ENCODE results near the gene GABARAP.
A peak's percentile ranks its signal among the peaks of the same experiment; 100 is the strongest.

The GABARAP gene

DNA sequence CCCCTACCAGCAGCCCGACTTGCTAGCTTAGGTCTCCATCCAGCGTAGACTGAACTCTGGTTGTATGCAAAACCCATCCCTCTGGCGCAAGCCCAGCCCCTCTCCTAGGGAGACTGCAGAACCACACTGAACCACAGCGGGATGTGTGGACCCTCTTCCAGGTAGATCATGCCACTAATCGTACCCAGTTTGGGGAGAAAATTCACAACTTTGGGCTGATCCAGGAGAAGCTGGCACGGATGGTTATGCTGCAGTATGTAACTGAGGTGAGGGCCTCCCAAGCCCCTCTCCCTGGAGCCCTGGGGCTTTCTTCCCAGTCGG lies 19.3 kb downstream of the GABARAP start:
- H3F3A ChIP-seq (ENCODE audit: insufficient read depth, low read length): no peaks in the 10 kb centered on the region; the same call in 1 of the 2 replicates
- no peaks in the 10 kb centered on the region for H3K79me2 ChIP-seq (ENCODE audit: insufficient read depth, low read length)
- peaks cover 65% of the 10 kb centered on the region for H3K36me3 ChIP-seq (ENCODE audit: insufficient read depth, low read length)
- H3K27me3 ChIP-seq (ENCODE audit: insufficient read depth, low read length): no peaks in the 10 kb centered on the region
- TF ChIP-seq EZH2 (IDR thresholded peaks at IDR 0.05; ENCODE audit: borderline replicate concordance, low read length): no peak
- TF ChIP-seq, protein P1, sequence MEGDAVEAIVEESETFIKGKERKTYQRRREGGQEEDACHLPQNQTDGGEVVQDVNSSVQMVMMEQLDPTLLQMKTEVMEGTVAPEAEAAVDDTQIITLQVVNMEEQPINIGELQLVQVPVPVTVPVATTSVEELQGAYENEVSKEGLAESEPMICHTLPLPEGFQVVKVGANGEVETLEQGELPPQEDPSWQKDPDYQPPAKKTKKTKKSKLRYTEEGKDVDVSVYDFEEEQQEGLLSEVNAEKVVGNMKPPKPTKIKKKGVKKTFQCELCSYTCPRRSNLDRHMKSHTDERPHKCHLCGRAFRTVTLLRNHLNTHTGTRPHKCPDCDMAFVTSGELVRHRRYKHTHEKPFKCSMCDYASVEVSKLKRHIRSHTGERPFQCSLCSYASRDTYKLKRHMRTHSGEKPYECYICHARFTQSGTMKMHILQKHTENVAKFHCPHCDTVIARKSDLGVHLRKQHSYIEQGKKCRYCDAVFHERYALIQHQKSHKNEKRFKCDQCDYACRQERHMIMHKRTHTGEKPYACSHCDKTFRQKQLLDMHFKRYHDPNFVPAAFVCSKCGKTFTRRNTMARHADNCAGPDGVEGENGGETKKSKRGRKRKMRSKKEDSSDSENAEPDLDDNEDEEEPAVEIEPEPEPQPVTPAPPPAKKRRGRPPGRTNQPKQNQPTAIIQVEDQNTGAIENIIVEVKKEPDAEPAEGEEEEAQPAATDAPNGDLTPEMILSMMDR (IDR thresholded peaks at IDR 0.05; ENCODE audit: low read length): no peak
- no peak overlapping the region for H3K4me3 ChIP-seq (ENCODE audit: low read depth, low read length, poor library complexity, severe bottlenecking)
- H3K9me2 ChIP-seq (ENCODE audit: low read depth, low read length): no peaks in the 10 kb centered on the region
- H3K9ac ChIP-seq (ENCODE audit: low read length): no peak overlapping the region
- H3K4me2 ChIP-seq (ENCODE audit: low read length): no peak overlapping the region
- no peaks in the 10 kb centered on the region for H4K20me1 ChIP-seq (ENCODE audit: insufficient read depth, low read length)
- H3K9me3 ChIP-seq (ENCODE audit: low read length): no peaks in the 10 kb centered on the region
- no peak overlapping the region for H2AFZ ChIP-seq (ENCODE audit: low read length)
- no peak overlapping the region for H3K27ac ChIP-seq (ENCODE audit: low read depth, low read length, poor library complexity, severe bottlenecking)
- peaks cover 18% of the 10 kb centered on the region for H3K4me1 ChIP-seq (ENCODE audit: insufficient read depth, low read length, severe bottlenecking)

DNA sequence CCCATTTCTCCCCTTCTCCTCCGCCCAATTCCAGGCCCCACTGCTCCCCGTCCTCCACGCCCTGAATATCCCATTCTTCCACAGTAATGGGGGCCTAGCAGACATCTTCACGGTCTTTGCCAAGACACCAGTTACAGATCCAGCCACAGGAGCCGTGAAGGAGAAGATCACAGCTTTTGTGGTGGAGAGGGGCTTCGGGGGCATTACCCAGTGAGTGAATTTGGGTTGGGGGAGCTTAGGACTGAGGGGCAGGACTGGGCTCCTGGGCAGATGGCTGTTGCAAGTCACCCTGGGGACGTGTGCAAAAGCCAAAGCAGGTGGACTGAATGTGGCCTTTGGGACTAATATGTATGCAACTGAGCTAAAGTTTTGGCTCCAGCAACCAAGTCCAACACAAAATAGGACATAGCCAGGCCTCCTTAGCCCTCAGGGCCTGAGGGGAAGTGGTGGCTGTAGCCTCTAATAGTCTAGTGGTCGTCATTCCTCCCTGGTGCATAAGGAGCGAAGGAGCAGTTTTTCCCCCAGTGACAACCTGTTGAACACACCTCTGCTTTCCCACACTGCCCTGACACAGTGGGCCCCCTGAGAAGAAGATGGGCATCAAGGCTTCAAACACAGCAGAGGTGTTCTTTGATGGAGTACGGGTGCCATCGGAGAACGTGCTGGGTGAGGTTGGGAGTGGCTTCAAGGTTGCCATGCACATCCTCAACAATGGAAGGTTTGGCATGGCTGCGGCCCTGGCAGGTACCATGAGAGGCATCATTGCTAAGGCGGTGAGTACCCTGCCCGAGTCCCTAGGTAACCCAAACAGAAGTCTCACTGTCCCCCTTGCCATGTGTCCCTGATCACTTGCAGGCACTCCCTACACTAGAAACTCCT lies 19.9 kb downstream of the GABARAP start:
- Histone ChIP-seq H3K36me3 (ENCODE audit: insufficient read depth, low read length) (peaks cover 59% of the 10 kb centered on the region), H3K27ac (ENCODE audit: low read depth, low read length, poor library complexity, severe bottlenecking) (peak overlapping the region; percentile 44), H3K4me3 (ENCODE audit: low read depth, low read length, poor library complexity, severe bottlenecking) (no peak overlapping the region), H3K9me2 (ENCODE audit: low read depth, low read length) (no peaks in the 10 kb centered on the region), H3K9ac (ENCODE audit: low read length) (no peak overlapping the region), H3K4me2 (ENCODE audit: low read length) (no peak overlapping the region), H3K9me3 (ENCODE audit: low read length) (no peaks in the 10 kb centered on the region), H3K27me3 (ENCODE audit: insufficient read depth, low read length) (no peaks in the 10 kb centered on the region), H3F3A (ENCODE audit: insufficient read depth, low read length) (no peaks in the 10 kb centered on the region; the same call in 1 of the 2 replicates), H3K4me1 (ENCODE audit: insufficient read depth, low read length, severe bottlenecking) (peaks cover 21% of the 10 kb centered on the region), H2AFZ (ENCODE audit: low read length) (no peak overlapping the region), H4K20me1 (ENCODE audit: insufficient read depth, low read length) (no peaks in the 10 kb centered on the region), H3K79me2 (ENCODE audit: insufficient read depth, low read length) (no peaks in the 10 kb centered on the region)
- no peak for TF ChIP-seq EZH2 (IDR thresholded peaks at IDR 0.05; ENCODE audit: borderline replicate concordance, low read length)
- TF ChIP-seq, protein P1 (IDR thresholded peaks at IDR 0.05; ENCODE audit: low read length): no peak

DNA sequence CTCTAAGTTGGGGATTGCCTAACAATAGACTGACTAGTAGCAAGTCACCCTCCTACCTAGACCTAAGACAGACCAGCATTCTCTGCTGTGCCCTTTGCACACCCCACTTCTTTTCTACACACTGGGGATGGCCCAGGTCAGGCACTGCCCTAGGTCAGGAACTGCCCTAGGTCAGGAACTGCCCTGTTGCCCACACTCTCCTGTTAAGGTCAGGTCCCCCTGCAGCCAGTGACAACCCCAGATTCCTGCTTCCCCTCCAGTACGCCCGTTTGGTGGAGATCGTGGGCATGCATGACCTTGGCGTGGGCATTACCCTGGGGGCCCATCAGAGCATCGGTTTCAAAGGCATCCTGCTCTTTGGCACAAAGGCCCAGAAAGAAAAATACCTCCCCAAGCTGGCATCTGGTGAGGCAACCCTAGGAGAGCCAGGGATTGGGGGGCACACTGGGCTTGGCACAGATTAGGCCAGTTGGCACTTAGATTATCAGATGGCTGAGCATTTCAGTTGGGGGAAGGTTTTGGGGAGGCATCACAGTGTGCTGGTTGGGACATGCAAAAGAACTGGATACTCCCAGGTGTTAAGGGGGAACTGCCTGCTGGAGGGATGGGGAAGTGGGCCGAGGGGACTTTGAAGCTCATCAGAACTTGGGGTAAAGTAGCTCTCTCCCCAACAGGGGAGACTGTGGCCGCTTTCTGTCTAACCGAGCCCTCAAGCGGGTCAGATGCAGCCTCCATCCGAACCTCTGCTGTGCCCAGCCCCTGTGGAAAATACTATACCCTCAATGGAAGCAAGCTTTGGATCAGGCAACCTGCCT lies 20.8 kb downstream of the GABARAP start:
- H3K4me3 ChIP-seq (ENCODE audit: low read depth, low read length, poor library complexity, severe bottlenecking): no peak overlapping the region
- H3K27me3 ChIP-seq (ENCODE audit: insufficient read depth, low read length): no peaks in the 10 kb centered on the region
- no peaks in the 10 kb centered on the region; the same call in 1 of the 2 replicates for H3F3A ChIP-seq (ENCODE audit: insufficient read depth, low read length)
- H4K20me1 ChIP-seq (ENCODE audit: insufficient read depth, low read length): no peaks in the 10 kb centered on the region
- peak overlapping the region; percentile 44 for H3K27ac ChIP-seq (ENCODE audit: low read depth, low read length, poor library complexity, severe bottlenecking)
- H3K36me3 ChIP-seq (ENCODE audit: insufficient read depth, low read length): peaks cover 51% of the 10 kb centered on the region
- H2AFZ ChIP-seq (ENCODE audit: low read length): no peak overlapping the region
- TF ChIP-seq, protein P1 (IDR thresholded peaks at IDR 0.05; ENCODE audit: low read length): no peak
- no peak for TF ChIP-seq EZH2 (IDR thresholded peaks at IDR 0.05; ENCODE audit: borderline replicate concordance, low read length)
- H3K4me1 ChIP-seq (ENCODE audit: insufficient read depth, low read length, severe bottlenecking): peaks cover 24% of the 10 kb centered on the region
- H3K9me2 ChIP-seq (ENCODE audit: low read depth, low read length): no peaks in the 10 kb centered on the region
- H3K79me2 ChIP-seq (ENCODE audit: insufficient read depth, low read length): no peaks in the 10 kb centered on the region
- peak overlapping the region; percentile 97; the same call in 1 of the 2 replicates for H3K4me2 ChIP-seq (ENCODE audit: low read length)
- peak overlapping the region; percentile 22; the same call in 1 of the 2 replicates for H3K9ac ChIP-seq (ENCODE audit: low read length)
- H3K9me3 ChIP-seq (ENCODE audit: low read length): no peaks in the 10 kb centered on the region

Data from OCI-LY1 (cell line).